Body of pancreas (tissue), 4 donors: ENCODE results near the gene CASZ1.

Experiments used
- CTCF ChIP-seq, 7 experiments: fragments of 450-650 bp in 4 of 7; fragments of 200-600 bp in 3 of 7; sonication (generic) in 3 of 7; IDR thresholded peaks; one replicate each; pipeline ENCODE4 v1.5.1; 2016 to 2019; ENCODE audit warnings: antibody characterized with exemption in 7 of 7
- POLR2A ChIP-seq, 3 donors: fragments of 450-650 bp; IDR thresholded peaks; one replicate each; pipeline ENCODE4 v1.6.1; 2016; ENCODE audit warnings: antibody characterized with exemption in 3 of 3, mild to moderate bottlenecking in 2 of 3

GRCh38 chr1:10697621-10698160, 98.8 kb downstream of the CASZ1 start:
- no peak for TF ChIP-seq CTCF (IDR thresholded peaks at IDR 0.05)
- no peak for TF ChIP-seq POLR2A (IDR thresholded peaks at IDR 0.05)
